Activated CD4-positive, alpha-beta memory T cell treated with anti-CD3 and anti-CD28 coated beads, Interleukin-2, amount 10 ng/mL, durations not matched to agents 7 days and 5 days (primary cell): ENCODE data around the gene SRBD1. TPM values are rescaled to one million over a fixed set of nuclear protein-coding genes. Genes with fewer than 3 reads are reported as not detected.

Experiments used
- CTCF ChIA-PET: fragments of 350-600 bp; sonication (Branson Sonifier 250); formaldehyde crosslinking; loops from one replicate; lab custom pipeline; 2021; ENCODE audit warnings: antibody characterized with exemption, inconsistent platforms; lab: Charles Lee
- POLR2A ChIA-PET: fragments of 350-600 bp; sonication (Branson Sonifier 250); formaldehyde crosslinking; loops from one replicate; lab custom pipeline; 2021; ENCODE audit warnings: antibody characterized with exemption; lab: Charles Lee
- DNase-seq: peaks from one replicate; pipeline ENCODE4 v3.0.0-alpha.2; 2020
- H3K27ac Mint-ChIP-seq: one replicate; pipeline ENCODE4 v1.8.0; 2021; ENCODE audit warnings: mild to moderate bottlenecking, mixed read lengths
- H3K27me3 Mint-ChIP-seq: one replicate; pipeline ENCODE4 v1.8.0; 2021; ENCODE audit warnings: mixed read lengths
- H3K36me3 Mint-ChIP-seq: one replicate; pipeline ENCODE4 v1.8.0; 2021; ENCODE audit warnings: low read depth, mixed read lengths
- H3K4me1 Mint-ChIP-seq: one replicate; pipeline ENCODE4 v1.8.0; 2021; ENCODE audit warnings: mixed read lengths
- H3K4me3 Mint-ChIP-seq: one replicate; pipeline ENCODE4 v1.8.0; 2021; ENCODE audit warnings: mild to moderate bottlenecking, mixed read lengths
- H3K9me3 Mint-ChIP-seq: one replicate; pipeline ENCODE4 v1.8.0; 2021; ENCODE audit warnings: mixed read lengths
- total RNA-seq, 2 experiments: library from RNA; stranded (reverse); gene quantifications; one replicate each; pipeline ENCODE4 v1.2.3, GENCODE V29; 2021

Gene SRBD1
- total RNA-seq, 2 experiments from 2014 or later, result 18.1 to 18.9 TPM

DNA sequence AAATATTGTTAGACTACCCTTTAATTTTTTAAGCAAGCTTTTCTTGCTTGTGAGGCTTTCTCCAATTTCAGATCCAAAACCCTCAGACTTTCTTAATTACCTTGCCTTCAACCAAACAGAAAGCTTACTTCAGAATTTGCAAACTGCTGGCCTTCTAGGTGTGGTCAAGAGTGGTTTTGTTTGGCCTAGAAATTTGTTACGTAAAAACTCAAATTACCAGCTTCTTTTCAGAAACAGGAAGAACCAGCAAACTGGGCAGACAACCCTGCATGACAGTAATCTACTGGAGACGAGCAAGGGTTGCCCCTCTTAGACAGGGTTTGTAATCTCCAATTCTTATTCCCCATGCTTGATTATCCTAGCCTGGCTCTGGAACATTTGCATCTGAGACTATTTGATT lies 27.1 kb downstream of the SRBD1 start:
- H3K27me3 Mint-ChIP-seq, result no peaks in the 10 kb centered on the region
- CTCF ChIA-PET, result interaction anchor here (1.0 to 1.4 kb wide), 3 partner anchors 17 to 60 kb away, joined by 3 to 4 read pairs (median 3); no protein-coding TSS in a partner anchor
- DNase-seq, result no peak
- no peak overlapping the region for H3K4me3 Mint-ChIP-seq
- no peak overlapping the region for H3K27ac Mint-ChIP-seq
- peaks cover 6% of the 10 kb centered on the region for H3K36me3 Mint-ChIP-seq
- POLR2A ChIA-PET, result no interaction called here
- peaks cover 14% of the 10 kb centered on the region for H3K4me1 Mint-ChIP-seq
- no peaks in the 10 kb centered on the region for H3K9me3 Mint-ChIP-seq

DNA sequence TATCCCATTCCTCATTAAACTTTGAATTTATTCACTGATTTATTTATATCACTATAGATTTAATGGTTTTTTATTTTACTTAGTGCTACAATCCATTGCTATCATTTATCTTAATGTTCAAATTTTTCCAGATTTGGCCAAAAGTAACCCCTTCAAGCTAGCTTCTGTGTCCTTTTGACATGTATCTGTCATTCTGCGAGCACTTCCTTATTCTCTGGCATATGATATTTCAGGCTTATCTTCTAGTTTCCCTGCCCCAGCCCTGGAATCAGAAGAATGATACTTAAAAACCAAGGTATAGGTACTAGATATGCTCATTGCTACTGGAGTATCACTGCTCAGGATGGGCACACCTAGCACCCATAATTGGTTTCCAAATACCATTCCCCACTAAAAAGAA lies 28.5 kb downstream of the SRBD1 start:
- Mint-ChIP-seq H3K27ac (no peak overlapping the region), H3K4me3 (no peak overlapping the region), H3K36me3 (peaks cover 6% of the 10 kb centered on the region), H3K9me3 (no peaks in the 10 kb centered on the region), H3K4me1 (peaks cover 6% of the 10 kb centered on the region), H3K27me3 (no peaks in the 10 kb centered on the region)
- DNase-seq, result no peak
- ChIA-PET CTCF (no interaction called here), POLR2A (no interaction called here)

DNA sequence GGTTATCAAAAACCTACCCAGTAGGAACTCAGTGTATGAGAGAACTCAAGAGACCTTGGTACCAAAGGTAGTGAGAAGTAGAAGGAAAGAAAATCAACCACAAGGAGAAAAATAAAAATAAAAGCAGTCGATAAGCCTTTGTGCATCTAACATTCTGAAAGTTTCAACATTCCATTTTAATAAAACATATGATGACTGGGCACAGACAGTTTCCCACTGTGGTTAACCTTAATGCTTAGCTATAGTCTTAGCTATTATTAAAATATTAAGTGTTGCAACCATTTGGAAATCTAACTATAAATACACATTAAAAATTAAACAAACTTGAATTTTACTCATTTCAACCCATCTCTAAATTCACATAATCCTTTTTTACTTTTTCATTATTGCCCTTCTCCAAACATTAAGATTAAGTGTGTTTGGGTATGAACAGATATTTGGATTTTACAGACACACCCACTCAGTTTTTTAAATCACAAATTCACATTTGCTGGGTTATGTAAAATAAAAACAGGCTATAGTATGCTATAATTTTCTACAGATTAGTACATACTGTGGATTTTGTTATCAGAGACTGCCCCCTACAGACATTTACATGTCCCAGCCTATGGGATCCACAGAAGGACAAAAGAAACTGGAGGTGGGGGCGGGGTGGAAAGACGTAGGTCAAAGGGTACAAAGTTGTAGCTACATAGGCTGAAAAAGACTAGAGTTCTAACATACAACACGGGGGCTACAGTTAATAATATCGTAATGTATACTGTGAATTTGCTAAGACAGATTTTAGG lies 32.8 kb downstream of the SRBD1 start:
- DNase-seq, result no peak
- POLR2A ChIA-PET, result no interaction called here
- H3K36me3 Mint-ChIP-seq, result peaks cover 14% of the 10 kb centered on the region

DNA sequence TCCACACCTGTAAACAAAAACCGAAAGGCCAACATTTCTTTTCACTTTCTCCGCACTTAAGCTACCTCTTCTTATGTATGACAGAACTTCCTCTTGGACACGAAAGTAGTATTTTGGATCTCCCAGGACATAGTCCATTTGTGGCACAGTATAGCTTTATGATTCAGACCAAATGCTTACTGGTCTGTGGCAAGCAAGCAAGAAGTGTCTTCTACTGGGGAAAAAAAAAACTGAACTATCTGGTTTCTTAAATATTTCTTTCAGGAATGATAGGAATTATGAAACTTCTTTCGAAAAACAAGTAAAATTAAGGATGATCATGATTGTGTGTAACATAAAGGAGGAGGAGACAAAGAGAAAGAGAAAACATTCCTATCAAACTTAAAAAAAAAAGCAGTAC lies 33.6 kb downstream of the SRBD1 start:
- Mint-ChIP-seq H3K36me3 (peaks cover 18% of the 10 kb centered on the region), H3K4me3 (no peak overlapping the region), H3K27ac (no peak overlapping the region), H3K27me3 (no peaks in the 10 kb centered on the region), H3K9me3 (no peaks in the 10 kb centered on the region), H3K4me1 (peaks cover 6% of the 10 kb centered on the region)
- CTCF ChIA-PET, result interaction anchor here (0.7 to 3.7 kb wide), 7 partner anchors 8 to 597 kb away, joined by 3 to 31 read pairs (median 4); no protein-coding TSS in a partner anchor
- DNase-seq, result no peak
- POLR2A ChIA-PET, result no interaction called here

More for the DNA sequence above, 32.8 kb downstream of the SRBD1 start:
- CTCF ChIA-PET, result interaction anchor here (0.9 to 3.7 kb wide), 4 partner anchors 17 to 597 kb away, joined by 3 to 31 read pairs (median 8); no protein-coding TSS in a partner anchor
- no peaks in the 10 kb centered on the region for H3K9me3 Mint-ChIP-seq
- no peaks in the 10 kb centered on the region for H3K27me3 Mint-ChIP-seq
- peaks cover 6% of the 10 kb centered on the region for H3K4me1 Mint-ChIP-seq
- no peak overlapping the region for H3K4me3 Mint-ChIP-seq
- no peak overlapping the region for H3K27ac Mint-ChIP-seq

DNA sequence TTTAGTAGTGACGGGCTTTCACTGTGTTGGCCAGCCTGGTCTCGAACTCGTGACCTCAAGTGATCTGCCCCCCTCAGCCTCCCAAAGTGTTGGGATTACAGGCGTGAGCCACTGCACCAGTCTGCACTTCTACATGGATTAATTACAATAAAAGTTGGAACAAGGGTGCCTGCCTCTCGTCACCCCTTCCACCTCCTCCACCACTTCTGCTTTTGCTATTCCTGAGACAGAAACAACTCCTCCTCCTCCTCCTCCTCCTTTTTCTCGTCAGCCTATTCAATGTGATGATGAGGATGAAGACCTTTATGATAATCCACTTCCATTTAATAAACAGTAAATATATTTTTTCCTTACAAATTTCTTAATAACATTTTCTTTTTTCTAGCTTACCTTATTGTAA lies 35.2 kb downstream of the SRBD1 start:
- no peak overlapping the region for H3K27ac Mint-ChIP-seq
- peaks cover 26% of the 10 kb centered on the region for H3K36me3 Mint-ChIP-seq
- peaks cover 2% of the 10 kb centered on the region for H3K9me3 Mint-ChIP-seq
- no peak overlapping the region for H3K4me3 Mint-ChIP-seq
- no peak for DNase-seq
- CTCF ChIA-PET, result interaction anchor here (1.3 kb wide), 1 partner anchor 10 kb away, joined by 4 read pairs; no protein-coding TSS in a partner anchor
- peaks cover 10% of the 10 kb centered on the region for H3K4me1 Mint-ChIP-seq
- POLR2A ChIA-PET, result no interaction called here
- H3K27me3 Mint-ChIP-seq, result no peaks in the 10 kb centered on the region

DNA sequence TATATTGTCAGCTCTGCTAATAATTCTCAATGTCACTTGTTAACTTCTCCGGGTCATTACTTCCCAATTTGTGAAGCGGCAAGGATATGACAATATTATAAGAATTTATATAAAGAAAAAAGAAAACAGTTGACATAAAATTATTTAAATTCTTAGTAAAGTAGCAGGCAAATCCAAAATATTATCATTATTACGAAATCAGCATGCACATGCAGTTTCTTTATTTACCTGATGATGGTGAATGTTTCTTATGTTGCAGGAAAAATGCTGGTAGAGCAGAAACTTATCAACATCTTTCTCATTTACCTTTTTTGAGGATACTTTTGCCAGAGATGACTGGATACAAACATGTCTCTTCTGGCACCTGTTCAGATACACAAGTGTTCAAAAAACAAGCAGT lies 38.1 kb downstream of the SRBD1 start:
- DNase-seq, result no peak
- POLR2A ChIA-PET, result no interaction called here
- Mint-ChIP-seq H3K36me3 (peaks cover 44% of the 10 kb centered on the region), H3K27me3 (no peaks in the 10 kb centered on the region), H3K27ac (no peak overlapping the region), H3K9me3 (peaks cover 2% of the 10 kb centered on the region), H3K4me1 (peaks cover 16% of the 10 kb centered on the region), H3K4me3 (no peak overlapping the region)
- CTCF ChIA-PET, result interaction anchor here (0.6 kb wide), 1 partner anchor 1369 kb away, joined by 4 read pairs; no protein-coding TSS in a partner anchor

DNA sequence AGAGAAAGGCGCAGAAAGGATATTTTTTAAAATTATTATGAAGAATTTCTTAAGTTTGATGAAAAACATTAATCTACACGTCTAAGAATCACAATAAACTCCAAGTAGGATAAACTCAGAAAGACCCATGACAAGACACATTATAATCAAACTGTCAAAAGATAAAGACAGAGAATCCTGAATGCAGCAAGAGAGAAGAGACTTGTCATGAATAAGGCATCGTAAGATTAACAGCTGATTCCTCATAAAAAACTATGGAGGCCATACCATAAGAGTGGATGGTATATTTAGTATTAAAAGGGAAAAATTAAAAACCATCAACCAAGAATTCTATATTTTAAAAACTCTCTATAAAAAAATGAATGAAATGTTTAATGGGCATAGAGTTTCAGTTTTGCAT lies 39.1 kb downstream of the SRBD1 start:
- Mint-ChIP-seq H3K27ac (no peak overlapping the region), H3K4me3 (no peak overlapping the region), H3K4me1 (peaks cover 20% of the 10 kb centered on the region), H3K27me3 (no peaks in the 10 kb centered on the region), H3K9me3 (peaks cover 2% of the 10 kb centered on the region), H3K36me3 (peaks cover 42% of the 10 kb centered on the region)
- no peak for DNase-seq
- CTCF ChIA-PET, result interaction anchor here (1.4 kb wide), 1 partner anchor 24 kb away, joined by 4 read pairs; no protein-coding TSS in a partner anchor
- POLR2A ChIA-PET, result no interaction called here

- H3K4me1 Mint-ChIP-seq, result peaks cover 25% of the 10 kb centered on the region
- H3K27ac Mint-ChIP-seq, result no peak overlapping the region
- ChIA-PET POLR2A (no interaction called here), CTCF (interaction anchor here (0.6 to 1.4 kb wide), 2 partner anchors 23 to 798 kb away, joined by 3 to 4 read pairs; no protein-coding TSS in a partner anchor)
- peaks cover 4% of the 10 kb centered on the region for H3K9me3 Mint-ChIP-seq
- no peak for DNase-seq
- no peak overlapping the region for H3K4me3 Mint-ChIP-seq
- H3K27me3 Mint-ChIP-seq, result no peaks in the 10 kb centered on the region
- peaks cover 45% of the 10 kb centered on the region for H3K36me3 Mint-ChIP-seq
Measured at GRCh38 chr2:45570671-45571334, 40.3 kb downstream of the SRBD1 start.

- POLR2A ChIA-PET, result interaction anchor here (2.3 kb wide), 1 partner anchor 15 kb away, joined by 17 read pairs; no protein-coding TSS in a partner anchor
- no peaks in the 10 kb centered on the region for H3K27me3 Mint-ChIP-seq
- H3K9me3 Mint-ChIP-seq, result peaks cover 6% of the 10 kb centered on the region
- peak overlapping the region; percentile 24 for H3K27ac Mint-ChIP-seq
- CTCF ChIA-PET, result interaction anchor here (1.2 to 1.9 kb wide), 2 partner anchors 8 to 210 kb away, joined by 3 to 4 read pairs; no protein-coding TSS in a partner anchor
- peaks cover 57% of the 10 kb centered on the region for H3K36me3 Mint-ChIP-seq
- no peak overlapping the region for H3K4me3 Mint-ChIP-seq
- no peak for DNase-seq
- peaks cover 27% of the 10 kb centered on the region for H3K4me1 Mint-ChIP-seq
Measured at GRCh38 chr2:45568935-45569334, 42.1 kb downstream of the SRBD1 start.

DNA sequence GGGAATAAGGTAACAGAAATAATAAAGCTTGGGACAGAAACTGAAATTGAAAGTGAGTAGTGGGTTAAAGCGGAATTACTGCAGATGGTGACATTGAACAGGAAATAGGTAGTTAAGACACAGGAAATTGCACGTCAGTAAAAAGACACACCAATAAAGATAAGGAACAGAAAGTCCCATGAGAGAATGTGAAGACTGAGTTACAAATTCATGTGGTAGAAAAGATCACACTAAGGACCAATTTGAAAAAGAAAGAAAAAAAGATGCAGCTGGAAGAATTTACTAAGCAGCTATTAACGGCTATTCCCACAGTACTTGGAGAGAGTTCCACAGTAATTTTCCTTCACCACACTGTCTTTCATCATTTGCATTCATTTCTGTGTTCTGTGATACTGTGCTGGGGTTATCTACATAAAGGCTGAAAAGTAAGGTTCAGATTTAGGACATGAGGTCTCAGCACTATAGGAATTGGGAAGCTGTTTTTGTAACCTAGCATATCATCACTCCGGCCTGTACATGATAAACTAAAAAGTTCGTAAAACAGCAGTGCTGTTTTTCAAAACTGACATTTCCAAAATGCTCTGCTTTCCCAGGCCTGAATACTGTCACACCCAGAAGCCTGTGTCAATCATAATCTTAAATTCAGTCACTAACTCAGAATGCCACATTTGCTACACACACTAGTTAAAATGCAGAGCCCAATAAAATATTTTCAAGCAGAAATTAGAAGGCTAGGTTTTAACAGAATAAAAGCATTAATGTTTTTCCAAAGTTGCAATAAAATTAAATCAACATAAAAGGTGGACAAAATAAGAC lies 42.9 kb downstream of the SRBD1 start:
- peaks cover 27% of the 10 kb centered on the region for H3K4me1 Mint-ChIP-seq
- peak overlapping the region; percentile 89 for H3K27ac Mint-ChIP-seq
- H3K9me3 Mint-ChIP-seq, result peaks cover 6% of the 10 kb centered on the region
- CTCF ChIA-PET, result interaction anchor here (0.9 to 1.9 kb wide), 7 partner anchors 9 to 211 kb away, joined by 3 to 8 read pairs (median 4); partner anchors contain the start of gene SRBD1
- H3K27me3 Mint-ChIP-seq, result no peaks in the 10 kb centered on the region
- no peak for DNase-seq
- POLR2A ChIA-PET, result interaction anchor here (0.7 to 2.3 kb wide), 9 partner anchors 14 to 84 kb away, joined by 3 to 17 read pairs (median 5); partner anchors contain the start of genes PRKCE and SRBD1
- H3K4me3 Mint-ChIP-seq, result peak overlapping the region; percentile 79
- peaks cover 54% of the 10 kb centered on the region for H3K36me3 Mint-ChIP-seq

- no peak for DNase-seq
- Mint-ChIP-seq H3K27me3 (no peaks in the 10 kb centered on the region), H3K4me1 (peaks cover 27% of the 10 kb centered on the region), H3K9me3 (peaks cover 6% of the 10 kb centered on the region), H3K27ac (peak overlapping the region; percentile 89), H3K36me3 (peaks cover 55% of the 10 kb centered on the region), H3K4me3 (peak overlapping the region; percentile 79)
- POLR2A ChIA-PET, result interaction anchor here (0.7 to 2.3 kb wide), 9 partner anchors 13 to 85 kb away, joined by 3 to 17 read pairs (median 5); partner anchors contain the start of genes PRKCE and SRBD1
- CTCF ChIA-PET, result interaction anchor here (0.9 to 1.9 kb wide), 7 partner anchors 10 to 211 kb away, joined by 3 to 8 read pairs (median 4); partner anchors contain the start of gene SRBD1
Measured at GRCh38 chr2:45567288-45567963, 43.6 kb downstream of the SRBD1 start.
